ENCODE data around the gene FAM227A. TPM values are rescaled to one million over a fixed set of nuclear protein-coding genes. Genes with fewer than 3 reads are reported as not detected.
A peak's percentile ranks its signal among the peaks of the same experiment; 100 is the strongest.
"Not testable (repeated sequence)": the region's sequence is repeated elsewhere in the genome, so short reads cannot be mapped to it uniquely, and the experiment has no call there.

FAM227A gene
- total and polyA plus RNA-seq, 4 donors = 5.9 to 9.4 (median 7.6) TPM

DNA sequence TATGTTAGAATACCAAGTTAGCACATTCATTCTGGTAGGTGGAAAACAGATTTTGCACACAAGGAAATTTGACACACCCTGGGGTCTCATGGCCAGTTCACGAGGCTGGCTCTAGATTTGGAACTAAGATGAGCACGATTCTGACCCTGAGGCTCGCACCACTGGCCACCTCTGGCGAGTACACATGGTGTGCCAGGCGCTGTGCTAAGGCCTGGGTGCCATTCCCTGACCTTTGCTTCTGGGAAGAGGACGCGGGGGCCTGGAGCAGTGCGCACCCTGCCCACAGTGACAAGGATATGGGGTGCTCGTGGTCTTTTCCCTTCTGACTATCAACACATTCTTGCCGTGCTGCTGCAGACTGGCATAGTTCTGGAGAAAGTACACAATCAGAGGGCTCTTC is 56.7 kb downstream of the FAM227A start:
- Histone ChIP-seq H3K27me3 (ENCODE audit: control insufficient read depth, insufficient read depth, low read length) (no peaks in the 10 kb centered on the region), H3K9me3 (ENCODE audit: control insufficient read depth, insufficient read depth, low read length) (no peaks in the 10 kb centered on the region), H3K4me1 (ENCODE audit: control insufficient read depth, insufficient read depth, low read length) (no peaks in the 10 kb centered on the region), H3K36me3 (ENCODE audit: control insufficient read depth, insufficient read depth, low read length) (peaks cover 18% of the 10 kb centered on the region), H3K27ac (ENCODE audit: low read depth, low read length) (no peak overlapping the region), H3K4me3 (ENCODE audit: low read depth, low read length) (no peak overlapping the region)
- WGBS (ENCODE audit: insufficient coverage) = 98% methylated on average over 4 of the region's 10 CpGs
- no peak for DNase-seq (ENCODE audit: low read depth in 4 of 6, low spot score in 6 of 6)

DNA sequence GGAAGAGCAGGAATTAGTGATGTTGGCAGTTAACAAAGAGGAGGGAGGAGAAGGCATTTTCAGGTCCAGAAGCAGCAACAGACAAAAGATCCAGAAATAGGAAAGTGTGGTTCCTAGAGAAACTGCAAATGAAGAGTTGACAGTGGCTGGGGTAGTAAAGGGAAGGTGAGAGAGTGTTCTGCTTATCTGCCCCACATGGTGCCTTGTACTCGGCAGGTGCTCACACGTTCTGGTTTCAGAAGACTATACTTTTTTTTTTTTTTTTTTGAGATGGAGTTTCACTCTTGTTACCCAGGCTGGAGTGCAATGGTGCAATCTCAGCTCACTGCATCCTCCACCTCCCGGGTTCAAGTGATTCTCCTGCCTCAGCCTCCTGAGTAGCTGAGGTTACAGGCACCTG is 73.3 kb downstream of the FAM227A start:
- H3K4me1 ChIP-seq (ENCODE audit: control insufficient read depth, insufficient read depth, low read length); DNase-seq (ENCODE audit: low read depth in 4 of 6, low spot score in 6 of 6); H3K27ac ChIP-seq (ENCODE audit: low read depth, low read length); H3K27me3 ChIP-seq (ENCODE audit: control insufficient read depth, insufficient read depth, low read length); H3K9me3 ChIP-seq (ENCODE audit: control insufficient read depth, insufficient read depth, low read length); H3K4me3 ChIP-seq (ENCODE audit: low read depth, low read length): not testable (repeated sequence)
- WGBS (ENCODE audit: insufficient coverage) = 67% methylated on average over 1 of the region's 3 CpGs
- peaks cover 14% of the 10 kb centered on the region for H3K36me3 ChIP-seq (ENCODE audit: control insufficient read depth, insufficient read depth, low read length)

GRCh38 chr22:38578505-38578904 is 77.7 kb downstream of the FAM227A start:
- H3K36me3 ChIP-seq (ENCODE audit: control insufficient read depth, insufficient read depth, low read length) = peaks cover 4% of the 10 kb centered on the region
- no peaks in the 10 kb centered on the region for H3K4me1 ChIP-seq (ENCODE audit: control insufficient read depth, insufficient read depth, low read length)
- H3K27ac ChIP-seq (ENCODE audit: low read depth, low read length) = no peak overlapping the region
- no peaks in the 10 kb centered on the region for H3K9me3 ChIP-seq (ENCODE audit: control insufficient read depth, insufficient read depth, low read length)
- no peaks in the 10 kb centered on the region for H3K27me3 ChIP-seq (ENCODE audit: control insufficient read depth, insufficient read depth, low read length)
- no peak overlapping the region for H3K4me3 ChIP-seq (ENCODE audit: low read depth, low read length)
- 78% methylated on average over 4 of the region's 5 CpGs for WGBS (ENCODE audit: insufficient coverage)
- DNase-seq (ENCODE audit: low read depth in 4 of 6, low spot score in 6 of 6) = no peak

GRCh38 chr22:38572065-38572464 is 84.1 kb downstream of the FAM227A start:
- no peaks in the 10 kb centered on the region for H3K36me3 ChIP-seq (ENCODE audit: control insufficient read depth, insufficient read depth, low read length)
- DNase-seq (ENCODE audit: low read depth in 4 of 6, low spot score in 6 of 6) = peak in 4 of 6 donors; percentile 36 to 90 (median 64)
- H3K27ac ChIP-seq (ENCODE audit: low read depth, low read length) = no peak overlapping the region
- WGBS (ENCODE audit: insufficient coverage) = no CpG with 5 or more reads among the region's 3 CpGs
- no peak overlapping the region for H3K4me3 ChIP-seq (ENCODE audit: low read depth, low read length)
- no peaks in the 10 kb centered on the region for H3K9me3 ChIP-seq (ENCODE audit: control insufficient read depth, insufficient read depth, low read length)
- peaks cover 15% of the 10 kb centered on the region for H3K4me1 ChIP-seq (ENCODE audit: control insufficient read depth, insufficient read depth, low read length)
- no peaks in the 10 kb centered on the region for H3K27me3 ChIP-seq (ENCODE audit: control insufficient read depth, insufficient read depth, low read length)

- Histone ChIP-seq H3K4me1 (ENCODE audit: control insufficient read depth, insufficient read depth, low read length) (peaks cover 15% of the 10 kb centered on the region), H3K9me3 (ENCODE audit: control insufficient read depth, insufficient read depth, low read length) (no peaks in the 10 kb centered on the region), H3K27me3 (ENCODE audit: control insufficient read depth, insufficient read depth, low read length) (no peaks in the 10 kb centered on the region), H3K27ac (ENCODE audit: low read depth, low read length) (peak overlapping the region; percentile 84), H3K4me3 (ENCODE audit: low read depth, low read length) (peak overlapping the region; percentile 81), H3K36me3 (ENCODE audit: control insufficient read depth, insufficient read depth, low read length) (no peaks in the 10 kb centered on the region)
- DNase-seq (ENCODE audit: low read depth in 4 of 6, low spot score in 6 of 6) = peak in 5 of 6 donors; percentile 23 to 89 (median 33)
- no CpG with 5 or more reads among the region's 14 CpGs for WGBS (ENCODE audit: insufficient coverage)
These were observed 85.3 kb downstream of the FAM227A start for GRCh38 chr22:38570779-38571364.

DNA sequence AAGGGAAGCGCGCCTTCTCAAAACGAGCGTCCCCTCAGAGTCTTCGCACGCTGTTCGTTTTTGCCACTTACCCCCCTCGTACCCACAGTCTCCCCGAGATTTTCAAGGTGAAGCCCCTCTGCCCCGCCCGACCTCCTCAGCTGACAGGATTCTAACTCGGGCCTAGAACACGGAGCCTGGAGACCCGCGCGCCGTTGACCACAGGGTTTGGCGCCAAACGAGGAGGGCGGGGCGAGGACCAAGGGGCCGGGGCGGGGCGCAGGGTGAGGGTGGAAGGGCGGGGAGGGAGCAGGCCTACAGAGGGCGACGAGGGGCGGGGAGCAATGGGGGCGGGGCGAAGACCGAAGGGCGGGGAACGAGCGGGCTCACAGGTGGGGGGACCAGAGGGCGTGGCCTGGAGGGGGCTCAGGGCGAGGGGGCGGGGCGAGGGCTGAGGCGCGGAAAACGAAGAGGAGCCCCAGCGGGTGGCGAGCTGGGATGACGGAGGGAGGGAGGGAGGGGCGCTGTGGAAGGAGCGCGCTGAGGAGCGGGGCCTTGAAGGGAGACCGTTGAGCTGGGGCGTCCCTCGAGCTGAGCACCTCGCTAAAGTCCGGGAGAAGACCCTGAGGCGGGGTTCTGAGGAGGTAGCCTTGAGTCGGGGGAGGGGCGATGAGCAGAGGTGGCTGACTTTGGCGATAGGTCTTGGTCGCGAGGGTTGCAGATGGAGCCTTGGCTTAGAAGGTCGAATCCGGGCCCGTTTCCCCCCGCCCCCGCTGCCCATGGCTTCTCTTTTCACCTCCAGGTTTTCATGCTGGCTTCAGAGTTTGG is 86.0 kb downstream of the FAM227A start, which contains the start of gene DMC1:
Gene DMC1 (minus strand): TSS at position 212 of the 807 bp plus-strand sequence. CDS start 1,927 bp downstream, outside the sequence.
- under 1% methylated on average over 52 of the region's 64 CpGs for WGBS (ENCODE audit: insufficient coverage)
- peak within 1 kb of the TSS; percentile 84 for H3K27ac ChIP-seq (ENCODE audit: low read depth, low read length)

DNA sequence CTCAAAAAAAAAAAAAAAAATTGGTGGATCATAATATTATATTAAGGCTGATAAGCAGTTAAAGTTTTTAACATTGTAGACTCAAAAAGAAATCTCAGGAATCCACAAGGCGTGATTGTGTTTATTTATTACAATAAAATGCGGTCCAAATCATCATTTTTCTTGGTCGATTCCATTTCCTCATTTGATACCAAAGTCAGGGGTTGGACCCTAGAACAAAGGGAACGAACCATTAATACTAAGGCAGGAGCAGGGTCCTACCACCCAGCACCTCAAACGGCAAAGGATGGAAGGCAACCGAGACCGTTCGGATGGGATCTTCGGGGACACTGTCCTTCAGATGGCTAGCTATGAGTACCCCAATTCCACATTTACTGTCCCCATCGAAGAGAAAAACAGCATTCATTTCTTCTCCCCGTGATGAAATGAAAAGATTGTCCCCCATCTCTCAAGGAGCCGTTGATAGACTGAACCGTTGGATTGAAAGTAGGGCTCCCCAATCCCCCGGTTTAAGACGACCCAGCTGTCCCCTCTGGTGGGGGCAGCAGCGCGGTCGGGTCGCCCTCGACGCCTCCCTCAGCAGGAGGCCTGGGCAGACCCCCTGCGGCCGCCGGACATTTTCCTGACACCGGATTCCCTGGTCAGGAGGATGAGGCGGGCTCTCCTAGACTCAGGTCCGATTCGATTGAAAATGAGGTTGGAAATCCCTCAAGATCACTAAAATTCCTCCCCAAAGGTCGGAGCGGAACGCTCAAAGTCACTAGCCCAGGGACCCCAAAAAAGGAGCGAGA is 86.8 kb downstream of the FAM227A start:
- DNase-seq (ENCODE audit: low read depth in 4 of 6, low spot score in 6 of 6) = peak in 1 of 6 donors; percentile 13
- Histone ChIP-seq H3K9me3 (ENCODE audit: control insufficient read depth, insufficient read depth, low read length) (no peaks in the 10 kb centered on the region), H3K36me3 (ENCODE audit: control insufficient read depth, insufficient read depth, low read length) (no peaks in the 10 kb centered on the region), H3K4me3 (ENCODE audit: low read depth, low read length) (peak overlapping the region; percentile 81), H3K4me1 (ENCODE audit: control insufficient read depth, insufficient read depth, low read length) (peaks cover 15% of the 10 kb centered on the region), H3K27ac (ENCODE audit: low read depth, low read length) (peak overlapping the region; percentile 3), H3K27me3 (ENCODE audit: control insufficient read depth, insufficient read depth, low read length) (no peaks in the 10 kb centered on the region)
- WGBS (ENCODE audit: insufficient coverage) = 28% methylated on average over 27 of the region's 32 CpGs

More for the DNA sequence above, 86.0 kb downstream of the FAM227A start, which contains the start of gene DMC1:
- peaks cover 15% of the 10 kb centered on the region for H3K4me1 ChIP-seq (ENCODE audit: control insufficient read depth, insufficient read depth, low read length)
- H3K4me3 ChIP-seq (ENCODE audit: low read depth, low read length) = peak within 1 kb of the TSS; percentile 81
- no peaks in the 10 kb centered on the region for H3K27me3 ChIP-seq (ENCODE audit: control insufficient read depth, insufficient read depth, low read length)
- no peaks in the 10 kb centered on the region for H3K9me3 ChIP-seq (ENCODE audit: control insufficient read depth, insufficient read depth, low read length)
- peak in 5 of 6 donors; percentile 62 to 95 (median 74) for DNase-seq (ENCODE audit: low read depth in 4 of 6, low spot score in 6 of 6)
- H3K36me3 ChIP-seq (ENCODE audit: control insufficient read depth, insufficient read depth, low read length) = no peaks in the 10 kb centered on the region

DNA sequence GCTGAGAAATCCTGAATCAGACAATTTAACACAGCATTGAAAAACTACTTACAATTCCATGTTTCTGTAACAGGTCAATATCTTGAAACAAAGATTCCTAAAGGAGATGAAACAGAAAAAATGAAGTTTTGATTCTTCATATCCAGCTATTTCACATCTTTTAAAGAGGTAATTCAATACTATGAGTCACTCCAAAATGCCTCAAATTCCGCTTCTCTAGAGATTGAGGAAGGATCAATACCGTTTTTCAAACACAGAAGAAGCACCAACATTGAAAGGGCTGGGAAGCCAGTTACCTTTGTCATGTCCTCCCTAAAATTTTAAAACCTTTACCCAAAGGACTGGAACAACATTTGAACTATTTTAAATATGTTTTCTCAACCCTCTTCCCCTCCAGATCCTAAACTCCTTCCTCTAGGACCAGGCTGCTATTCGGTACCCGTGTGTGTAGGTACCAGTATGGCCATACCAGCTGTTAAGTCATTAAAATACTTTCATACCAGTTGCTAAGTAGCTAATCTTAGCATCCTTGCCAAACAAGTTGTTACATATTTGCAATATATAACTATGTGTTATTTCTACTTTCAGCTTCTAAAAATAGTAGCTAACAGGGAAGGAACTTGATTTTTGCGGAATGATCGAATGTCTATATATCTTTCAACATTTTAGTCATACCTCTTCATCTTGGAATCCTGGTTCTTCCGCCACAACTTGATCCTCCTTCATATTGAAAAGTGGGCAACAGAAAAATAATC is 88.5 kb downstream of the FAM227A start:
- H3K36me3 ChIP-seq (ENCODE audit: control insufficient read depth, insufficient read depth, low read length) = no peaks in the 10 kb centered on the region
- peak in 1 of 6 donors; percentile 35 for DNase-seq (ENCODE audit: low read depth in 4 of 6, low spot score in 6 of 6)
- no peaks in the 10 kb centered on the region for H3K9me3 ChIP-seq (ENCODE audit: control insufficient read depth, insufficient read depth, low read length)
- WGBS (ENCODE audit: insufficient coverage) = 70% methylated on average over 2 of the region's 7 CpGs
- no peak overlapping the region for H3K4me3 ChIP-seq (ENCODE audit: low read depth, low read length)
- peaks cover 15% of the 10 kb centered on the region for H3K4me1 ChIP-seq (ENCODE audit: control insufficient read depth, insufficient read depth, low read length)
- H3K27me3 ChIP-seq (ENCODE audit: control insufficient read depth, insufficient read depth, low read length) = no peaks in the 10 kb centered on the region
- H3K27ac ChIP-seq (ENCODE audit: low read depth, low read length) = no peak overlapping the region
